ENCODE measurements around the gene EPHB1.

GRCh38 chr3:135033737-135034136 lies 238.7 kb downstream of the EPHB1 start:
- TF ChIP-seq REST (IDR thresholded peaks at IDR 0.05; ENCODE audit: insufficient replicate concordance, low read depth) (no peak), CTCF (IDR thresholded peaks at IDR 0.05; ENCODE audit: insufficient read depth, low read length) (no peak), GABPA (IDR thresholded peaks at IDR 0.05; ENCODE audit: low read depth) (no peak), POLR2AphosphoS5 (IDR thresholded peaks at IDR 0.05; ENCODE audit: low read depth) (no peak)
